HG03571 (cell line): Measurements from ENCODE around the gene CDH13.

Experiments used
- ATAC-seq: cut with Tn5 transposase; IDR thresholded peaks from one replicate; pipeline ENCODE4 v1.9.1; 2021; ENCODE audit not compliant: unreplicated experiment

Gene CDH13

GRCh38 chr16:83138976-83139690 lies 512.4 kb downstream of the CDH13 start:
- ATAC-seq, result no peak

- no peak for ATAC-seq
These were observed 517.0 kb downstream of the CDH13 start for GRCh38 chr16:83143788-83144187.

- no peak for ATAC-seq
These were observed 518.5 kb downstream of the CDH13 start for GRCh38 chr16:83145297-83145696.

GRCh38 chr16:83147244-83147643 lies 520.5 kb downstream of the CDH13 start:
- no peak for ATAC-seq

GRCh38 chr16:83158320-83158957 lies 531.7 kb downstream of the CDH13 start:
- no peak for ATAC-seq

- no peak for ATAC-seq
These were observed 532.3 kb downstream of the CDH13 start for GRCh38 chr16:83159049-83159448.

- ATAC-seq, result no peak
These were observed 533.7 kb downstream of the CDH13 start for GRCh38 chr16:83160287-83161020.

GRCh38 chr16:83162791-83163190 lies 536.0 kb downstream of the CDH13 start:
- ATAC-seq, result no peak

GRCh38 chr16:83164816-83165215 lies 538.0 kb downstream of the CDH13 start:
- no peak for ATAC-seq

- no peak for ATAC-seq
These were observed 544.6 kb downstream of the CDH13 start for GRCh38 chr16:83171396-83171795.

- no peak for ATAC-seq
These were observed 547.9 kb downstream of the CDH13 start for GRCh38 chr16:83174671-83175070.

GRCh38 chr16:83176802-83177201 lies 550.0 kb downstream of the CDH13 start:
- ATAC-seq, result no peak

GRCh38 chr16:83185902-83186301 lies 559.1 kb downstream of the CDH13 start:
- no peak for ATAC-seq

GRCh38 chr16:83187405-83187804 lies 560.6 kb downstream of the CDH13 start:
- no peak for ATAC-seq

- ATAC-seq, result no peak
These were observed 570.0 kb downstream of the CDH13 start for GRCh38 chr16:83196796-83197195.

- ATAC-seq, result no peak
These were observed 570.7 kb downstream of the CDH13 start for GRCh38 chr16:83197450-83197849.

- no peak for ATAC-seq
These were observed 572.2 kb downstream of the CDH13 start for GRCh38 chr16:83198977-83199376.

GRCh38 chr16:83200005-83200779 lies 573.4 kb downstream of the CDH13 start:
- no peak for ATAC-seq

GRCh38 chr16:83201748-83202147 lies 575.0 kb downstream of the CDH13 start:
- ATAC-seq, result no peak

- no peak for ATAC-seq
These were observed 579.1 kb downstream of the CDH13 start for GRCh38 chr16:83205896-83206295.

- no peak for ATAC-seq
These were observed 579.7 kb downstream of the CDH13 start for GRCh38 chr16:83206426-83206825.
